Measurements from ENCODE around the gene COG2. TPM values are rescaled to one million over a fixed set of nuclear protein-coding genes. Genes with fewer than 3 reads are reported as not detected.

The COG2 gene
- total and polyA plus RNA-seq, 2 of the 13 experiments (the other 11 are each of a cell fraction or from before 2014, with no cell fraction given): 16.8 to 36.3 TPM

DNA sequence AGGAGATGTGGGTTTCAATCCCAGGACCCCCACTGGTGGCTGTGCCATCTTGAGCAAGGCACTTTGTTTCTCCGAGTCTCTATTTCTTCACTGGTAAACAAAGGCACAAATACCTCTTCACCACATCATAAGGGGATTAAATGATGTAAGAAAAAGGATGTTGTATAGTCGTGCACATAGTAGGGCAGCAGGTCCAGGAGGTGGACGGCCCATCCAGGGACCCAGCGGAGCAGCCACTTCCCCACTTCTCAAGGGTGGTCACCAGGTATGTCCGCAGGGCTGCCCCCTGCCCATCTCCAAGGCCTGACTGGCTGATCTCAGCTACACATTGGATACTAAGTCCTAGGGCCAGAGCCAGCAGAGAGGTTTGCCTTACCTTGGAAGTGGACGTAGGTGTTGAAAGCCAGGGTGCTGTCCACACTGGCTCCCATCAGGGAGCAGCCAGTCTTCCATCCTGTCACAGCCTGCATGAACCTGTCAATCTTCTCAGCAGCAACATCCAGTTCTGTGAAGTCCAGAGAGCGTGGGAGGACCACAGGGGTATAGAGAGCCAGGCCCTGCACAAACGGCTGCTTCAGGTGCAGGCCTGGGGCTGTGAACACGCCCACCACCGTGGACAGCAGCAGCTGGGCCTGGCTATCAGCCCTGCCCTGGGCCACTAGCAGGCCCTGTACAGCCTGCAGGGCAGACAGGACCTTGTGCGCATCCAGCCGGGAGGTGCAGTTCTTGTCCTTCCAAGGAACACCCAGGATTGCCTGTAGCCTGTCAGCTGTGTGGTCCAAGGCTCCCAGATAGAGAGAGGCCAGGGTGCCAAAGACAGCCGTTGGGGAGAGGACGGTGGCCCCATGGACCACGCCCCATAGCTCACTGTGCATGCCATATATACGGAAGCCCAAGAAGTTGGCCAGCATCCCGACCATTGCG lies 67.6 kb downstream of the COG2 start (continued):
- TF ChIP-seq, protein P1, sequence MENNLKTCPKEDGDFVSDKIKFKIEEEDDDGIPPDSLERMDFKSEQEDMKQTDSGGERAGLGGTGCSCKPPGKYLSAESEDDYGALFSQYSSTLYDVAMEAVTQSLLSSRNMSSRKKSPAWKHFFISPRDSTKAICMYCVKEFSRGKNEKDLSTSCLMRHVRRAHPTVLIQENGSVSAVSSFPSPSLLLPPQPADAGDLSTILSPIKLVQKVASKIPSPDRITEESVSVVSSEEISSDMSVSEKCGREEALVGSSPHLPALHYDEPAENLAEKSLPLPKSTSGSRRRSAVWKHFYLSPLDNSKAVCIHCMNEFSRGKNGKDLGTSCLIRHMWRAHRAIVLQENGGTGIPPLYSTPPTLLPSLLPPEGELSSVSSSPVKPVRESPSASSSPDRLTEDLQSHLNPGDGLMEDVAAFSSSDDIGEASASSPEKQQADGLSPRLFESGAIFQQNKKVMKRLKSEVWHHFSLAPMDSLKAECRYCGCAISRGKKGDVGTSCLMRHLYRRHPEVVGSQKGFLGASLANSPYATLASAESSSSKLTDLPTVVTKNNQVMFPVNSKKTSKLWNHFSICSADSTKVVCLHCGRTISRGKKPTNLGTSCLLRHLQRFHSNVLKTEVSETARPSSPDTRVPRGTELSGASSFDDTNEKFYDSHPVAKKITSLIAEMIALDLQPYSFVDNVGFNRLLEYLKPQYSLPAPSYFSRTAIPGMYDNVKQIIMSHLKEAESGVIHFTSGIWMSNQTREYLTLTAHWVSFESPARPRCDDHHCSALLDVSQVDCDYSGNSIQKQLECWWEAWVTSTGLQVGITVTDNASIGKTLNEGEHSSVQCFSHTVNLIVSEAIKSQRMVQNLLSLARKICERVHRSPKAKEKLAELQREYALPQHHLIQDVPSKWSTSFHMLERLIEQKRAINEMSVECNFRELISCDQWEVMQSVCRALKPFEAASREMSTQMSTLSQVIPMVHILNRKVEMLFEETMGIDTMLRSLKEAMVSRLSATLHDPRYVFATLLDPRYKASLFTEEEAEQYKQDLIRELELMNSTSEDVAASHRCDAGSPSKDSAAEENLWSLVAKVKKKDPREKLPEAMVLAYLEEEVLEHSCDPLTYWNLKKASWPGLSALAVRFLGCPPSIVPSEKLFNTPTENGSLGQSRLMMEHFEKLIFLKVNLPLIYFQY (CRISPR knock-in tag; IDR thresholded peaks at IDR 0.05; ENCODE audit: borderline replicate concordance): no peak
- TF ChIP-seq ZBTB1 (CRISPR knock-in tag; IDR thresholded peaks at IDR 0.05; ENCODE audit: borderline replicate concordance) (no peak), SIN3B (IDR thresholded peaks at IDR 0.05; ENCODE audit: low read length) (no peak), ZSCAN25 (CRISPR knock-in tag; IDR thresholded peaks at IDR 0.05) (peak; percentile 7; the same call in 1 of the 2 replicates), SALL1 (CRISPR knock-in tag; IDR thresholded peaks at IDR 0.05) (no peak), ISL2 (CRISPR knock-in tag; IDR thresholded peaks at IDR 0.05) (no peak), ZZZ3 (CRISPR knock-in tag; IDR thresholded peaks at IDR 0.05; ENCODE audit: borderline replicate concordance) (0 out of 2 replicates have a peak, but pooled peaks have one; percentile 45), FOXC1 (CRISPR knock-in tag; IDR thresholded peaks at IDR 0.05; ENCODE audit: borderline replicate concordance) (no peak), CBX2 (IDR thresholded peaks at IDR 0.05; ENCODE audit: low read depth, low read length) (no peak), CBX2 (CRISPR knock-in tag; IDR thresholded peaks at IDR 0.05; ENCODE audit: low read depth) (no peak), YEATS2 (CRISPR knock-in tag; IDR thresholded peaks at IDR 0.05; ENCODE audit: borderline replicate concordance) (0 out of 2 replicates have a peak, but pooled peaks have one; percentile 19), KLF13 (CRISPR knock-in tag; IDR thresholded peaks at IDR 0.05) (no peak), ZNF550 (CRISPR knock-in tag; IDR thresholded peaks at IDR 0.05; ENCODE audit: borderline replicate concordance) (no peak), ZNF124 (CRISPR knock-in tag; IDR thresholded peaks at IDR 0.05) (no peak), AHR (CRISPR knock-in tag; IDR thresholded peaks at IDR 0.05) (no peak)
- TF ChIP-seq, protein P2, sequence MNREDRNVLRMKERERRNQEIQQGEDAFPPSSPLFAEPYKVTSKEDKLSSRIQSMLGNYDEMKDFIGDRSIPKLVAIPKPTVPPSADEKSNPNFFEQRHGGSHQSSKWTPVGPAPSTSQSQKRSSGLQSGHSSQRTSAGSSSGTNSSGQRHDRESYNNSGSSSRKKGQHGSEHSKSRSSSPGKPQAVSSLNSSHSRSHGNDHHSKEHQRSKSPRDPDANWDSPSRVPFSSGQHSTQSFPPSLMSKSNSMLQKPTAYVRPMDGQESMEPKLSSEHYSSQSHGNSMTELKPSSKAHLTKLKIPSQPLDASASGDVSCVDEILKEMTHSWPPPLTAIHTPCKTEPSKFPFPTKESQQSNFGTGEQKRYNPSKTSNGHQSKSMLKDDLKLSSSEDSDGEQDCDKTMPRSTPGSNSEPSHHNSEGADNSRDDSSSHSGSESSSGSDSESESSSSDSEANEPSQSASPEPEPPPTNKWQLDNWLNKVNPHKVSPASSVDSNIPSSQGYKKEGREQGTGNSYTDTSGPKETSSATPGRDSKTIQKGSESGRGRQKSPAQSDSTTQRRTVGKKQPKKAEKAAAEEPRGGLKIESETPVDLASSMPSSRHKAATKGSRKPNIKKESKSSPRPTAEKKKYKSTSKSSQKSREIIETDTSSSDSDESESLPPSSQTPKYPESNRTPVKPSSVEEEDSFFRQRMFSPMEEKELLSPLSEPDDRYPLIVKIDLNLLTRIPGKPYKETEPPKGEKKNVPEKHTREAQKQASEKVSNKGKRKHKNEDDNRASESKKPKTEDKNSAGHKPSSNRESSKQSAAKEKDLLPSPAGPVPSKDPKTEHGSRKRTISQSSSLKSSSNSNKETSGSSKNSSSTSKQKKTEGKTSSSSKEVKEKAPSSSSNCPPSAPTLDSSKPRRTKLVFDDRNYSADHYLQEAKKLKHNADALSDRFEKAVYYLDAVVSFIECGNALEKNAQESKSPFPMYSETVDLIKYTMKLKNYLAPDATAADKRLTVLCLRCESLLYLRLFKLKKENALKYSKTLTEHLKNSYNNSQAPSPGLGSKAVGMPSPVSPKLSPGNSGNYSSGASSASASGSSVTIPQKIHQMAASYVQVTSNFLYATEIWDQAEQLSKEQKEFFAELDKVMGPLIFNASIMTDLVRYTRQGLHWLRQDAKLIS (CRISPR knock-in tag; IDR thresholded peaks at IDR 0.05): no peak
- TF ChIP-seq, protein P3, sequence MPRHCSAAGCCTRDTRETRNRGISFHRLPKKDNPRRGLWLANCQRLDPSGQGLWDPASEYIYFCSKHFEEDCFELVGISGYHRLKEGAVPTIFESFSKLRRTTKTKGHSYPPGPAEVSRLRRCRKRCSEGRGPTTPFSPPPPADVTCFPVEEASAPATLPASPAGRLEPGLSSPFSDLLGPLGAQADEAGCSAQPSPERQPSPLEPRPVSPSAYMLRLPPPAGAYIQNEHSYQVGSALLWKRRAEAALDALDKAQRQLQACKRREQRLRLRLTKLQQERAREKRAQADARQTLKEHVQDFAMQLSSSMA (CRISPR knock-in tag; IDR thresholded peaks at IDR 0.05): no peak
- TF ChIP-seq, protein P4, sequence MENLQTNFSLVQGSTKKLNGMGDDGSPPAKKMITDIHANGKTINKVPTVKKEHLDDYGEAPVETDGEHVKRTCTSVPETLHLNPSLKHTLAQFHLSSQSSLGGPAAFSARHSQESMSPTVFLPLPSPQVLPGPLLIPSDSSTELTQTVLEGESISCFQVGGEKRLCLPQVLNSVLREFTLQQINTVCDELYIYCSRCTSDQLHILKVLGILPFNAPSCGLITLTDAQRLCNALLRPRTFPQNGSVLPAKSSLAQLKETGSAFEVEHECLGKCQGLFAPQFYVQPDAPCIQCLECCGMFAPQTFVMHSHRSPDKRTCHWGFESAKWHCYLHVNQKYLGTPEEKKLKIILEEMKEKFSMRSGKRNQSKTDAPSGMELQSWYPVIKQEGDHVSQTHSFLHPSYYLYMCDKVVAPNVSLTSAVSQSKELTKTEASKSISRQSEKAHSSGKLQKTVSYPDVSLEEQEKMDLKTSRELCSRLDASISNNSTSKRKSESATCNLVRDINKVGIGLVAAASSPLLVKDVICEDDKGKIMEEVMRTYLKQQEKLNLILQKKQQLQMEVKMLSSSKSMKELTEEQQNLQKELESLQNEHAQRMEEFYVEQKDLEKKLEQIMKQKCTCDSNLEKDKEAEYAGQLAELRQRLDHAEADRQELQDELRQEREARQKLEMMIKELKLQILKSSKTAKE (CRISPR knock-in tag; IDR thresholded peaks at IDR 0.05; ENCODE audit: borderline replicate concordance): no peak
